Measurements from ENCODE around the gene SH3BP1.

- no peak for TF ChIP-seq POLR2AphosphoS5 (IDR thresholded peaks at IDR 0.05)
- no peak for TF ChIP-seq CTCF (IDR thresholded peaks at IDR 0.05; ENCODE audit: poor library complexity, severe bottlenecking)
- TF ChIP-seq REST (IDR thresholded peaks at IDR 0.05; ENCODE audit: borderline replicate concordance) = no peak
- TF ChIP-seq EZH2 (IDR thresholded peaks at IDR 0.05; ENCODE audit: borderline replicate concordance, insufficient read depth, low read length, poor library complexity, severe bottlenecking) = no peak
- no peak for TF ChIP-seq EP300 (conservative IDR thresholded peaks at IDR 0.05; ENCODE audit: poor library complexity, severe bottlenecking)
Measured at GRCh38 chr22:37617431-37617830, 22.0 kb upstream of the SH3BP1 start.

Data from neural cell (in vitro differentiated cells).